GM15510 (cell line): Measurements from ENCODE around the gene SYMPK.

Source experiments
- POLR2A ChIP-seq: IDR thresholded peaks from 3 replicates; pipeline ENCODE4 v1.6.1; 2011; ENCODE audit warnings: borderline replicate concordance; ENCODE audit not compliant: insufficient read length; ENCODE audit errors: extremely low read depth

Gene SYMPK

DNA sequence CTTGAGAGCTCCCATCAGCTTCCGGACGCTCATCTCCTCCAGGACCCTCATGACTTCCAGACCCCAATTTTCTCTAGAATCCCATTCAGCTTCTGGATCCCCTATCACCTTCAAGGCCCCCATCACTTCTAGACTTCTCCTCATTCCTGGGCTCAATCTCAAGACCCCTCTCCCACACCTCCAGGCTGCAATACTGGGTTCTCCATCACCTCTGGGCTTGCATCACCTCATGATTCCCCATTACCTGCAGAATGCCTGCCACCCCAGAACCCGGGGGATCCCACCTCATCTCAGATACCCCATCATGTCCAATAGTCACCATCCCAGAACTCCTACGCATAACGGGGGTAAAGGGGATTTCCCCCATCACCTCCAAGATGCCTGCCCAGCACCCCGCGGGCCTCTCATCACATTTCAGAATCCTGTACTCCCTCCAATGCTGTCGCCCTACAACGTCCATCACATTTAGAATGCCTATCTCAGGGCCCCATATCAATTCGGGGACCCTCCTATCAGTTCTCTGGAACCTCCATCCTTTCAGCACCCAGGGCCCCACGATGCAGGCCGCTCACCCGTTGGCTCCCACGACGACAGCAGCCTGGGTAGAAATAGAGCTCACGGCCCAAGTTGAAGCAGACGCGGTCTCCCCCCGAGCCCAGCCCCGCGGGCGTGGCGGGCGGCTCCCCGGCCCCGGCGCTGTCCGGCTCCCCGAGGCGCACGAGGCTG, 71.0 kb downstream of the SYMPK start:
- TF ChIP-seq POLR2A, result no peak

DNA sequence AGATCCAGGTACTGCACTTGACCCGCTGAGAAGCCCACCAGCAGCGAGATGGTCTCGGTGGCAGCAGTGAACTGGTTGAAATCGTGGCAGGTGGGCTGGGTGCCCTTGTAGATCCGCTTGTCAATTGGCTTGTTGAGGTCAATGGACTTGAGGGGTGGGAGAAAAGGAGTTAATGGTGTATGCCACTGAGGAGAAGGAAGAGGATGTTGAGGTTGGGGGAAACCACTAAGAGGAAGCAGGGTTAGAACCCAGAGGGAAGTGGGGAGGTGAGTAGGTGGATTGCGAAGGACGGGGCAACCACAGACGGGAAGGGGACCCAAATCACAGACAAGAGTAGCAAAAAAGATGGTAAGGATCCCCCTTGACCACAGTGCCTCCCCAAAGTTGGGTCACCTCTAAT, 72.0 kb downstream of the SYMPK start:
- no peak for TF ChIP-seq POLR2A

DNA sequence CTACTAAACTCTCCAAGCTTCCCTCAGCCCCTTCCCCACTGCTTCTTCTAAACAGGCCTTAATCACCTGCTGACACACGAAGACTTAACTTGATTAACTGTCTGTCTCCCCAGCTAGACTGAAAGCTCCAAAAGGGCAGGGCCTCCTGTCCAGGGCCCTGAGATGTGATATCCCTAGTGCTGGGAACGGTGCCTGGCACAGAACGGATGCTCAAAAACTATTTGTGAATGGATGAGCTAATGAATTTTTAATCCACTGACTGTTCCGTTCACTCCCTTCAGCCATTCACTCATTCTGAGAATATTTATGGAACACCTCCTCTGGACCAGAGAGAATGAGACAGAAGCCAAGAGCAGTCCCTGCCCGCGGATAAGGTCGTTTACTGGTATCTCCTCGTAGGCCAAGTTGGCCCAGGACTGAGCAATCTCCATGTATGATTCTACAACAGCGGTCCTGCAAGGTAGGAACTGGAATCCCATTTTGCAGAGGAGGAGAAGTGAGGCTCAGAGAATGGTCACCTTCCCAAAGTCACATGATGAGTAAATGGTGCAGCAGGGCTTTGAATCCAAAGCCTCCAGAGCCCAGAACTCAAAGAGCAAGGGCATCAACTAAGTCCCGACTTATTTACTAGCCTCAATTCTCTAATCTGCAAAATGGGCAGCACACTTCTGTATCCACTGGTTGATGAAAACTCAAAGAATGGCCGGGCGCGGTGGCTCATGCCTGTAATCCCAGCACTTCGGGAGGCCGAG, 73.7 kb downstream of the SYMPK start:
- TF ChIP-seq POLR2A, result no peak

DNA sequence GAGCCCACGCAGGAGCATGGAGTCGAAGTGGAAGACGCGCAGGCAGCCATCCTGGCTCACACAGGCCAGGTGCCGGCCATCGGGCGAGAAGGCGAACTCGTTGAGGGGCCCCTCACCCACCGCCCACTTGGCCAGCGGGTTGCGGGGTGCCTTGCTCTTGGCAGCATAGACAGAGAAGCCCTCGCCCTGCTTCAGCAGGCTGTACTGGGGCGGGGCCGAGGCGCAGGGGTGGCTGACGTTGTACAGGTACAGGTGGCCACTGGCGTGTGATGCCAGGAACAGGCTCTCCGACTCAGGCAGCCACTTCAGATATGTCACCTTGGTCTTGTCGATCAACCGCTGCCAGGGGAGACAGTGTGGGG, 76.4 kb downstream of the SYMPK start:
- no peak for TF ChIP-seq POLR2A

DNA sequence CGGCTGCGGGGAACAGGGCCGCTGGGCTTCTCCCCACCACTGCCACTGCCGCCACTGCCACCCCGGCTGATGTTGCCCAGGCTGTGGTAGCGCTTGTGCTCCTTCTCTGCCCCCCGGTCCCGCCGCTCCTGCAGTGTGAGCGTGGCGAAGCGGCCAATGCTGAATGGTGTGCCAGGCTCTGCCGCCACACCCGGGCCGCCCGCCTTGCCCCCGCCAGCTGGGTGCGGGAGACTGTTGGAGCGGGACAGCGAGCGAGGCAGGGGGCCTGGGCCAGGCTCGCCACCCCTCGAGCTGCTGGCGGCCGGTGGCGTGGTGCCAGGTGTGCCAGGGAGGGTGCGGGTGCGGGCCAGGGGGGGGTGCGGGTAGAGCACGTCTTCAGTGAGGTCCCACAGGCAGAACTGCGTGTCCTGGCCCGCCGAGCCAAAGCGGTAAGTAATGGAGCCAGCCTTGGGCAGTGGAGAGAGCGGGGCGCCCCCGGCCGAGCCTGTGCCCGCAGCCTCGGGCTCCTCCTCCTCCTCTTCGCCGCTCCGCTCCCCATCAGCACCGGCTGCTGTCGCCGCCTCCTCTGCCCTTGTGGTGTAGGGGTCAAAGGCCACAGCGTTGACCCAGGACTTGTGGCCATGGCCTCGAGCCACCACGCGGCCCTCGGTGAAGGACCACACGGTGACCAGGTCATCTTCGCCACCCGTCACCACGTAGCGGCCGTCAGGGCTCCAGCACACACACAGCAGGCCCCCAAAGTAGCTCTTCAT, 77.0 kb downstream of the SYMPK start:
- TF ChIP-seq POLR2A, result no peak

DNA sequence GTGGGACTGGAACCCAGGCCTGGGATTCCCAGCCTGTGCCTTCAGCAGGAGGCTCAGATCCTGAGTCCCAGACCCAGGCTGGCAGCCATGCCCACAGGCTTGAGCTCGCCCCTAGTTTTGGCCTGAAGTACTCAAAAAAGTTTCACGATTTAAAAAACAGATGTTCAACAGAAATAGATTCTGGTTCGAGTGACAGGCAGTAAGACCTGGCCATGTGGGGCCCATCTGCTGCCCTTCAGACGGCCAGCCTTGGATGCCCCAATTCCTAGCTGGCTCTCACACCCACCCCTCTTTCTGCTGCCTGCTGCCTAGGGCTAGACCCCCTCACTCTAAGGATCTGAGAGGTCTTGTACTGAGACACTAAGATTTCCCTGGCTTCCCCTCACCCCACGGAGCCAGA, 77.8 kb downstream of the SYMPK start:
- no peak for TF ChIP-seq POLR2A

DNA sequence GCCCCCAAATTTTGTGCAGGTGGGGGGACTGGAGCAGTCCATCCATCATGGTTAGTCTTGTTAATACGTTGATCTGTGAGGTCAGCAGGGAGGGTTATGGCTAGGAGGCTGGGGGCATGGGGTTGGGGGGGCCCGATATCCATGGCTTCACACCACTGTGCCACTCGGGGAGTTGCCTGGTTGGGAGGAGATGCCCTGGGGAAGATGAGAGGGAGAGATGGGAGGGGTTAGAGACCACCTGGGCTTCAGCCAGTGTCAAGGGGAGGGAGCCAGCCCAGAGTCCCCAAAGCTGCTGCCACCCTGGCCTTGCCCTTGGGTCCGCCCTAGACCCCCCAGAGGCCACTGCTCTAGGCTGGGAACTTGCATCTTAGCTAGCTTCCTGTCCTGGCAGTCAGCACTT, 78.9 kb downstream of the SYMPK start:
- TF ChIP-seq POLR2A, result no peak

DNA sequence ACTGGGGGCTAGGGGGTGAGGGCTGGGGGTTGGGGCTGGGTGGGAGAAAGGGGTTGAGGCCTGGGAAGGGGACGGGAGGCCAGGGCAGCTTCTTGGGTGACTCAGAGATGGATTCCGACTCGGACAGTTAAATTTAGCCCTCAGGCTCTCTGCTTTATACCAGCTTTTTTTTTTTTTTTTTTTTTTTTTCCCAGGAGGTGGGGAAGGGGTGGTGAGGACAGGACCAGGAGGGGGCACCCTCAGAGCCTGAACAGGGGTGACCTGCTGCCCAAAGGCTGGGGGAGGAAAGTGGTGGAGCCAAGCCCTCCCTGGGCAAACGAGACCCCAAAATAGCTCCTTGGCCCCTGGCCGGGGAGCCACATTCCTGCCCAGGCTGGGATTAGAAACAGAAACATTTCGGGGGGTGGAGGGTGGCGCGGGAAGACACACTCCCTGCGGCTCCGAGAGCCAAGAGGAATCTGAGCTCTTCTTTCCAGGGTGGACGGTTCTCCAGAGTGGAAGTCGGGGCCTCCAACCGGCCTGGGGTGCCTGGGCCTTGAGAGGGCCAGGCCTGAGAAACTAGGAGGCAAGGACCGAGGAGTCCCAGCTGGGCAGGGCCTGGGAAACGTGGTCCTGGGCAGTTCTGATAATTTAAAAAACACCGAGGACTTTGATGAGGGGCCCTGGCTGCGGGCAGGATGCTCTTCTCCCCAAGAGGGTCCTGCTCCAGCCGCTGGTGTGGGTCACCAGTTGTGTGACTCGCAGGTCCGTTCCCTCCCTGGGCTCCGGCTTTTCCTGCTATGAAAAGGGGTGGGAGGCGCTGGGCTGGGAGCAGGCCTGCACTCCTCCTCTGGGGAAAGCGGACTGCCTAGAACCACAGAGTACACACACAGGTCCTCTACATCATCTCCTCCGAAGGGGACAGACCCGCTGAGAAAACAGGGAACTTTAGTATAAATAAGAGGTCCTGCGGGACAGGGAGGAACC, 79.8 kb downstream of the SYMPK start:
- TF ChIP-seq POLR2A, result no peak

DNA sequence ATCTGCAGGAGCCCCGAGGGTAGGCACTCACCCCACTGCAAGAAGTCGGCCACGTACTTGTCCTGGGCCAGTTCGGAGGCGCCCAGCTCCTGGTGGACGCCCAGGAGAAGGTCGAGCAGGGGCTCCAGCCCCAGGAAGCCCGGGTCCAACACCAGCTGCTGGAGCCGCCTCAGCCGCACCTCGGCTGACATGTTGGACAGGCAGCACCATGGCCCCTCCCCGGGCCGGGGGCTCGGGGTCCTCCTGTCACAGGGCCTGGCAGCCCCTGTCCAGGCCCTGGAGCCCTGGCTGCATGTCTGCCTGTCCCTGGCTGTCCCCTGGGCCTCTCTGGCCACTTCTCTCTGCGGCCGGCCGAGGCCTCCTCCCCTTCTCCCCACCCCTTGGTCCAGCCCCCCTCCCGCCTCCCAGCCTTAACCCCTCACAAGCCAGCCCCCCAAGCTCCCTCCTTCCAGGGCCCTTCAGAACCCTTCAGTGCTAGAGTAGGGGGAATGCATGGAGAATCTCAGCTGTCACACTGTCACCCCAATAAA, 80.7 kb downstream of the SYMPK start, which contains the start of gene DMPK:
Gene DMPK, minus strand, starts transcription at position 329 of the 530 bp plus-strand sequence. Its CDS starts 138 bp downstream, at position 191.
- no peak for TF ChIP-seq POLR2A

DNA sequence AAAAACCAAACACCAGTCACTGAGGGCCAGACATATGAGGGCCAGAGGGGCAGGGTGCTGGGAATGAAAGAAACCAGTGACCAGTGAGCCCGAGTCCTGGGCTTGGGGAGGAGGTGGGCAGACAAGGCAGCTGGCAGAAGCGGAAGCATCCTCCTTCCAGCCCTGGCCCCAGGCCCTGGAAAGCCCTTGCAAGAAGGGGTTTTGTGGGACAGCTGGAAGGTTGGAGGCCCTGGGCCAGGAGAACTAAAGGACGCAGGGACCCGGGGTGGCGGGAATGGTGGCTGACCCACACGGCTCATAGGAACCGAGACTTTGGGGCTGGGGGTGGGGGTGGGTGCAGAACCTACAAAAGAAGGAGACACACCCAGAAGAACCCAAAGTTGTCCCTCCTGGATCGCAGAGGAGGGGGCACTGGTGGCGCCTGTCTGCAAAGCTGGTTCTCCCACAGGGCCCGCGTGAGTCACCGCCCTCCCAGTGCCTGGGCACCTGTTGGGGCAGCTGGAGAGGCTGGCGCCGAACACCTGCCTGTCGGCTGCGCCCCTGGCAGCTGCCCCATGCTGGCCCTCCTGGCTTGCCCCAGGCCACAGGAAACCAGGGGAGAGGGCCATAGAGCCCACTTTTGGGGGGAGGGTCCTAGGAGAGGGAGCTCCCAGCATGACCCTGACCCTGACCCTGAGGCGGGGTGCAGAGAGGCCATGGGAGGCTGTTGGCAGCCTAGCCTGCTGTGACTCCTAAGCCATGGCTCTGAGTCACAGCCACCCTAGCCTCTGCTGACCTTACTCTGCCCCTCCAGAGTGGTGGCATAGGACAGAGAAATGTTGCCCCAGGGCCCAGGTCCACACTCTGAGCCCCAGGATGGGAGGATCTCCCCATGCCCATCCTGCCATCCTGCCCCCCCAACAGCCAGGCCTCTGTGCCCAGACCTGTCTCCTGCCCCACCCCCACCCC, 81.5 kb downstream of the SYMPK start:
- TF ChIP-seq POLR2A, result no peak

DNA sequence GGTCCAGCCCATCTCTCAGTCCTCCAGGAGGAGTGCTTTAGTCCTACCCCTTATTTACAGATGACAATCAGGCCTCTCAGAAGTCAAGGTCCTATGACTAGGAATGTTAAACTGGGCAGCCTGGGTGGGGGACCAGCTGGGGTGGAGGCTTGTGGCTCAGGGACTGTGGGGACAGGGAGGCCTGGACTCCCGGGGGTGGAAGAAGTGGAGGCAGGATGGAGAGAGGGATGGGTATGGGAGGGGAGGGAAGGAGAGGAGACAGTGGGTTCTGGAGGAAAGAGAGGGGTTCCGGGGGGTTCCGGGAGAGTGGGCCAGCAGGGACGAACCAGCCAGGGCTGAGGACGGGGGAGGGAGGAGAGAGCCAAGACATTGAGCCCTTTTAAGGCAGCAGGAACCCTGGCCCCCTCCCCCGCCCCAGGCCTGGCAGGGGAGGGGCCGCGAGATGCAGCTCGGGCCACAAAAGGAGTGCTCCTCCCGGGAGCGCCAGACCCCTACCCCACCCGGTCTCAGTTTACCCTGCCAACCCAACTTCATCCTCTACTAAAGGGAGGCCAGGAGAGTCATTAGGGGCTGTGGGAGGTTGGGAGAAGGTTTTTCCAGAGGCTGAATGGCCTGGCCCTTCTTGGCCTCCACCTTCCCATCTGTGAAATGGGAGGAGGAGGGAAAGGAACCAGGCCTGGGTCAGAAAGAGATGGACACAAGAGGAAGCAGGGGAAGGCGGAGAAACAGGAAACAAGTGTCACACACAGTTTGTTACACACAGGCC, 82.3 kb downstream of the SYMPK start:
- no peak for TF ChIP-seq POLR2A

DNA sequence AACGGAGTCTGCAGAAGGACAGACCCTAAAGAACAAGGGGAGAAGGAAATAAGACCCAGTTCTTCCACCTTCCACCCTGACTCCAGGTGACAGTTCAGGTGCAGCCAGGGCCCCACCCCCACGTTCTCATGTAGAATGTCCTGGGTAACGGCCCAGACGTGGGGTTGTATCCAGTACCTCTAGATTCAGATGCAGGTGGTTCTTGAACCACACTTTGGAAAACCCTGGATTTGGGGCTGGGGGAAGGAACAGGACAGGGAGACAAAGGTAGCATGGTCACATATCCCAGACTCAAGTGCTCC, 82.8 kb downstream of the SYMPK start:
- no peak for TF ChIP-seq POLR2A

DNA sequence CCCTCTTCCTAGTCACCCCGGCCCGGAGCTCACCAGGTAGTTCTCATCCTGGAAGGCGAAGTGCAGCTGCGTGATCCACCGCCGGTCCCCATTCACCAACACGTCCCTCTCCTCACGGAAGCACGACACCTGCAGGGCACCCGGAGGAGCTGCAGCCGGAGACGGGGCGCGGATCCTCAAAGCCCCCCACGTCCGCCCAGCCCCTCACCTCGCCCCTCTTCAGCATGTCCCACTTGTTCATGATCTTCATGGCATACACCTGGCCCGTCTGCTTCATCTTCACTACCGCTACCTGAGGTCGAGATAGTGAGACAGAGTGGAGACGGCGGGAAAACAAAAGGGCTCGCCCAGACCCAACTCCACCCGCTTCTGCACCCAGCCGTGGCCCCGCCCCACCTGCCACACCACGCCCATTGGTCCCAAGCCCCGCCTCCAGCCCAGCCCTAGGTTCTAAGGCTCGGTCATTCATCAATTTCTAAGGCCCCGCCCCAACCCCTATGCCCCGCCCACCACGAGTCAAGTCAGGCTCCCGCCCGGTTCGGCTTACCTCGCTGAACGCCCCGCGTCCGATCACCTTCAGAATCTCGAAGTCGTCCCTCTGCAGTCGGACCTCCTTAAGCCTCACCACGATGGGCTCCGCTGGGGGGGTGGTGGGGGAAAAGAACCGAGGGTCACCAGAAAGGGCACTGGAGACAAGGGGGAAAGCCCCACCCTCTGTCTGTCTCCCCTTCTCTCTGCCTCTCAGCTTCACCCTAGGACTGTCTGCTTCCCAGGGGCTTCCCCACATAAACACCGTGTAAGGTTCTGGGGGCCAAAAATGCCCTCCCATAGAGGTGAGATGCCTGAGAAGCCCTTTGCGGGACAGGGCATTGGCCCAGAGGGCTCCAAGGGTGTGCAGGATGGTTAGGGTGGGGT, 83.5 kb downstream of the SYMPK start:
- TF ChIP-seq POLR2A, result peak; percentile 27
